Measurements from ENCODE around the gene ABO.
"Not testable (repeated sequence)": the region's sequence is repeated elsewhere in the genome, so short reads cannot be mapped to it uniquely, and the experiment has no call there.

ABO gene

GRCh38 chr9:133235549-133236222 is 39.3 kb downstream of the ABO start:
- no peaks in the 10 kb centered on the region for H3K36me3 Mint-ChIP-seq
- H3K4me3 Mint-ChIP-seq, result no peak overlapping the region
- peaks cover 37 to 66% of the 10 kb centered on the region in 2 donors for H3K27me3 Mint-ChIP-seq
- no peak overlapping the region for H3K27ac Mint-ChIP-seq
- no peaks in the 10 kb centered on the region for H3K9me3 Mint-ChIP-seq
- no peak for DNase-seq
- peaks cover 5 to 17% of the 10 kb centered on the region in 2 donors for H3K4me1 Mint-ChIP-seq
- no peak for ATAC-seq (replicated peaks)

DNA sequence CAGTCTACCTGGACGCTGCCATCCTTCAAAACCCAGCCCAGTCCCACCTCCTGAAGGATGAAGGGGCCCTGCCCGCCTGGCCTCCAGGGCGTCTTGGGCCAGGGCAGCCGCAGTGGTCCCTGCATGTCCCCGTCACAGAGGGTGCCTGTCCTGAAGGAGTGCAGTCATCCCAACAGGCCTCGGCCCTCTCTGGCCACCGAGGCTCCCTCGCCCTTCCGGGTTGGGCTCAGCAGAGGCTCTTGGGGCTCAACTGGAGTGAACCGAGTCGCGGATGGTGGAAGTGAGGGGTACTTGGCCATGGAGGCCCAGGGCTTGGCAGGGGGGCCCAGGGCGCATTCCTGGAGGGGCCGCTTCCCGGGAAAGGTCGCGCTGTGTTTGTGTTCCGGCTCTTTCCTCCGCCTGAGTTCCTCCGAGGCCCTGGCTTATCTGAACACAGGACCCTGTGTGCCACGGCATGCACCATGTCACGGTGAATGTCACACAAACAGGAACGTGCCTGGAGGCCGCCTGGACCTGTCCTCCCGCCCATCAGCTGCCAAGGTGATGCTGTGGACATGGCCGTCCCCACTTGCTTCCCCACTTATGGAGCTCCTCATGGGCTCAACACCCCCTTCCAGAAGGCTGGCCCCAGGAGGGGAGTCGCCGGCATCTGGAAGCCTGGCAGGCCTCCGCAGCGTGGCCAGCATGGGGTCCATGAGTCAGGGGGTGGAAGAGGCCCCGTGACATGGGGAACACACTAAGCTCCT is 40.3 kb downstream of the ABO start:
- H3K4me3 Mint-ChIP-seq, result no peak overlapping the region
- H3K9me3 Mint-ChIP-seq, result no peaks in the 10 kb centered on the region
- H3K27ac Mint-ChIP-seq, result no peak overlapping the region
- peaks cover 31 to 58% of the 10 kb centered on the region in 2 donors for H3K27me3 Mint-ChIP-seq
- no peak for ATAC-seq (replicated peaks)
- H3K36me3 Mint-ChIP-seq, result no peaks in the 10 kb centered on the region
- no peak for DNase-seq
- peaks cover 5 to 17% of the 10 kb centered on the region in 2 donors for H3K4me1 Mint-ChIP-seq

- no peaks in the 10 kb centered on the region for H3K36me3 Mint-ChIP-seq
- no peak overlapping the region for H3K27ac Mint-ChIP-seq
- DNase-seq (no peak), ATAC-seq (replicated peaks) (no peak)
- H3K9me3 Mint-ChIP-seq, result no peaks in the 10 kb centered on the region
- peaks cover 31 to 49% of the 10 kb centered on the region in 2 donors for H3K27me3 Mint-ChIP-seq
- peaks cover 2 to 11% of the 10 kb centered on the region in 2 donors for H3K4me1 Mint-ChIP-seq
- H3K4me3 Mint-ChIP-seq, result no peak overlapping the region
Observed at GRCh38 chr9:133233681-133234432, 41.1 kb downstream of the ABO start.

GRCh38 chr9:133231934-133232568 is 43.0 kb downstream of the ABO start:
- not testable (repeated sequence) for H3K4me1 Mint-ChIP-seq; H3K36me3 Mint-ChIP-seq; ATAC-seq (replicated peaks); H3K4me3 Mint-ChIP-seq; H3K9me3 Mint-ChIP-seq; H3K27ac Mint-ChIP-seq; DNase-seq
- peaks cover 14 to 32% of the 10 kb centered on the region in 2 donors for H3K27me3 Mint-ChIP-seq

DNA sequence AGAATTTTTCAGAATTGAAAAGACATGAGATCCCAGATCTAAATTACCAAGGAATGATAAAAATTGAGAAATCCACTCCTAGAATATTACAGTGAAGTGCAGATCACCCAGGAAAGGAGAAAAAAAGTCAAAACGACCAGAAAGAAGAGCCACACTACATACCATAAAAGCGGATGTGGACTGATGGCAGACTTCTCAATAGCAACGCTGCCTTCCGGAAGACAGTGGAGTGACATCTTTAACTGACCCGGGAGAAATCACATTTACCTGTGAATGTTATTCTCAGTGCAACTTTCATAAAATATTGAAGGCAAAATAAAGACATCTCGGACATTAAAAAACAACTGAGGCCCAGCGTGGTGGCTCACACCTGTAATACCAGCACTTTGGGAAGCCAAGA is 44.5 kb downstream of the ABO start:
- not testable (repeated sequence) for DNase-seq; H3K27ac Mint-ChIP-seq; H3K4me3 Mint-ChIP-seq; H3K36me3 Mint-ChIP-seq; H3K9me3 Mint-ChIP-seq; H3K4me1 Mint-ChIP-seq; ATAC-seq (replicated peaks)
- peaks cover 6 to 29% of the 10 kb centered on the region in 2 donors for H3K27me3 Mint-ChIP-seq

DNA sequence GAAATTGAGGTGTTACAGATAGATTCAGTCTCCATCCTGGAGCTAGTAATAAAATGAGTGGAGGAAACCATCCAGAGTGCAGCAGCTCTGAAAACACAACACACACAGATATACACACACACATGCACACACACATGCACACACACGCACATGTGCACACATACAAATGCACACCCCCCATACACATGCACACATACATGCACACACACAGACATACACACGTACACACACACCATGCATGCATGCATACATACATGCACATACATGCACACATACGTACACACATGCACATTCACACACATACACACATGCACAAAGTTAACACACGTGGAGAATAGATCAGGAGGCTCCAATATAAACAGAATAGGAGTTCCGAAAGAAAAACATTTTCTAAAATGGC is 44.9 kb downstream of the ABO start:
- H3K36me3 Mint-ChIP-seq, result no peaks in the 10 kb centered on the region
- no peak overlapping the region for H3K4me3 Mint-ChIP-seq

GRCh38 chr9:133228474-133229193 is 46.4 kb downstream of the ABO start:
- not testable (repeated sequence) for H3K9me3 Mint-ChIP-seq; H3K4me1 Mint-ChIP-seq; DNase-seq; H3K36me3 Mint-ChIP-seq; H3K27ac Mint-ChIP-seq; H3K4me3 Mint-ChIP-seq; ATAC-seq (replicated peaks)
- peaks cover 12 to 28% of the 10 kb centered on the region in 2 donors for H3K27me3 Mint-ChIP-seq

More for the DNA sequence above, 44.9 kb downstream of the ABO start:
- Mint-ChIP-seq H3K27me3 (peaks cover 6 to 31% of the 10 kb centered on the region in 2 donors), H3K27ac (no peak overlapping the region), H3K4me1 (no peaks in the 10 kb centered on the region), H3K9me3 (no peaks in the 10 kb centered on the region)
- no peak for DNase-seq
- no peak for ATAC-seq (replicated peaks)

GRCh38 chr9:133227996-133228395 is 47.0 kb downstream of the ABO start:
- not testable (repeated sequence) for DNase-seq; H3K4me3 Mint-ChIP-seq; H3K36me3 Mint-ChIP-seq; H3K27ac Mint-ChIP-seq; H3K4me1 Mint-ChIP-seq; H3K9me3 Mint-ChIP-seq; ATAC-seq (replicated peaks)
- H3K27me3 Mint-ChIP-seq, result peaks cover 18 to 34% of the 10 kb centered on the region in 2 donors

- DNase-seq (no peak), ATAC-seq (replicated peaks) (no peak)
- H3K4me1 Mint-ChIP-seq, result no peaks in the 10 kb centered on the region
- no peak overlapping the region for H3K4me3 Mint-ChIP-seq
- H3K27ac Mint-ChIP-seq, result no peak overlapping the region
- no peaks in the 10 kb centered on the region for H3K36me3 Mint-ChIP-seq
- H3K27me3 Mint-ChIP-seq, result peaks cover 21 to 37% of the 10 kb centered on the region in 2 donors
- no peaks in the 10 kb centered on the region for H3K9me3 Mint-ChIP-seq
Observed at GRCh38 chr9:133227242-133227860, 47.6 kb downstream of the ABO start.

DNA sequence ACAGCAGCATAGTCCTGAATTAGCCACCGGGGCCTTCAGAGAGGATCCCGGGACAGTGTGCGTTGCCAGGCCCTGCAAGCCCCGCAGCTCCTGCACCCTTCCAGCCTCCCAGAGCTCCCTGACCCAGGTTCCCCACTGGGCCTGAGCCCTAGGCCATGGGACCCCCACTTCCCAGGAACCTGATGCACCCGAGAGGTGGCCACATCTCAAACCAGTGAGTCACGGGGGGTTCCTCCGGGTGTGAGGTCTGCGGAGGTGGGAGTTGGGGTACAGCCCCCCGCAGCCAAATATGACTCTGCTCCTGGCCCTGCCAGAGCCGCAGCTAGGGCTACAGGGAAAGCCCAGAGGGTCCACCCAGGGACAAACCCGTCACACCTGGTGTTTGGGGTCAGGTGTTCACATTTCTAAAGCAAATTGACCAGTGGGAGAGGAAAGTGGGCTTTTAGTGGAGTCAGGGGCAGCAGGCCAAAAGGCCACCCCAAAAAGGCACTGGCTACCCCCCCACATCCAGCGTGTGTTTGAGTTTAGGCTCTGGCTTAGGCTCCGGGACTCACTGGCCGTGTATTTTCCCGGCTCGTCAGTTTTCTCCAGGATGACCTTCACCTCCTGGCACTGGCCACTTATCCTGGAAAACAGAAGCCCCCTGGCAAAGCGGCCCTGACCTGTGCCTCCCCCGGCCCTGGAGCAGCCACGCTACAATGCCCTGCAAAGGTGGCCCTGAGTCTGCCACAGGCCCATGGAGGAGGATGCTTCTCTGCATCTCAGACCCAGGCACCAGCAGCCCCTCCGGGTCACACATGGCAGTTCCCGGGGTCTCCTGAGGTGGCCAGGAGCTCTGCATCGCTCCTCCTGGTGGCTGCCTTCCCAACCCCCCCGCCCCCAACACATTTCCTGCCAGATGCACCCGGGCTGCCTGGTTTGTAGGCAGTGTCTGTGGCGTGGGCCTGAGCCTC is 48.5 kb downstream of the ABO start:
- Mint-ChIP-seq H3K27ac (no peak overlapping the region), H3K36me3 (no peaks in the 10 kb centered on the region), H3K27me3 (peaks cover 21 to 37% of the 10 kb centered on the region in 2 donors), H3K4me3 (no peak overlapping the region), H3K9me3 (no peaks in the 10 kb centered on the region), H3K4me1 (no peaks in the 10 kb centered on the region)
- no peak for ATAC-seq (replicated peaks)
- no peak for DNase-seq

DNA sequence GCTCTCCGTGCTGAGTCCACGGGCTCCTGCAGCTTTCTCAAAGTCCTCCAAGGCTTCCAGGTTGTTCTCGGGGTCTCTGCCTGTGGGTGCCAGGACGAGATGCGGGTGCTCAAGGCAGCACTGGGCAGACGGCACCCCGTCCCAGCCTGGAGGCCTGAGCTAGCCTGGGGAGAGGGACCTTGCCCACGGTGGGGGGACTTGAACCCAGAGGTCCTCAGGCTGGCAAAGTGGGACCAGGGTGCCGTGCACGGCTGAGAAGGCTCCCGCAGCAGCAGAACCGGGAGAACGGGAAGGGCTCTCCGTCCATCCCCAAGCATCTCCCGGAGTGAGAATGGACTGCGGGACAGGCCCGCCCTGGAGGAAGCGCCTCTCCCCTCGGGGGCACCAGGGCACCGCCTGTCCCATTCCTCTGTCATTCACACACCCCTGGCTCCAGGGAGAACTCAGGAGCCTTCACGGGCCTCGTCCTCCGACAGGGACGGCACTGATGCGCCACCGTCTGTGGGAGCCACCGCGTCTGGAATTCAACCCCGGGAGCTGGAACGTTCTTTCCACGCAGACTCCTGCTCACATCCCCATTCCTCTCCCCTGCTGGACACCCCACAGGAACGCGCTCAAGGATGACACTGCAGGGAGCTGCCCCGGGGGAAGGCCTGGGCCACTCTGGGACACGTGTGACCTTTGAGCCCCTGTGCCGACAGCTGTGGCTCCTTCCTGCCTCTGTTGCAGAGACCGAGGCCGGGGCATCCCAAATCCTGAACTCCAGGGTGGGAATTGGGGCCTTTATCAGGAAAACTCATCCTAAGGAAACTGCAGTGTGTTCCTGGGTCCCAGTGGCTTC is 49.6 kb downstream of the ABO start:
- DNase-seq (no peak), ATAC-seq (replicated peaks) (no peak)
- H3K36me3 Mint-ChIP-seq, result no peaks in the 10 kb centered on the region
- no peak overlapping the region for H3K27ac Mint-ChIP-seq
- no peak overlapping the region for H3K4me3 Mint-ChIP-seq
- H3K27me3 Mint-ChIP-seq, result peaks cover 25 to 41% of the 10 kb centered on the region in 2 donors
- no peaks in the 10 kb centered on the region for H3K4me1 Mint-ChIP-seq
- no peaks in the 10 kb centered on the region for H3K9me3 Mint-ChIP-seq

DNA sequence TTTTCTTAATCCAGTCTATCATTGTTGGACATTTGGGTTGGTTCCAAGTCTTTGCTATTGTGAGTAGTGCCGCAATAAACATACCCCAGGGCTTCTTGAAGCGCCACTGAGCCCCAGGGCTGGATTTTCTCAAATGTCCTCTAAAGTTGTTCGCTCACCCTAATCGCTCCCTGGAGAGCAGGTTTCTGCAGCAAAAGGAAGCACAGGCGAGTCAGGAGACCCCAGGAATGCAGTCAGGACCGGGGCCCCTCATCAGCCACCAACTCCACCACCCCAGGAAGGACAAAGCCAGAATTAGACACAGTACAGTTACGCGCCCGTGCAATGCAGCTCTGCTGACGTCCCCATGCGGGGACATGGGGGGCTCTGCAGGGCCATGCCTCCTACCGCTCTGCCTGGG is 50.2 kb downstream of the ABO start:
- ATAC-seq (replicated peaks) (no peak), DNase-seq (no peak)
- H3K4me3 Mint-ChIP-seq, result no peak overlapping the region
- no peaks in the 10 kb centered on the region for H3K9me3 Mint-ChIP-seq
- H3K27me3 Mint-ChIP-seq, result peaks cover 28 to 48% of the 10 kb centered on the region in 2 donors
- H3K4me1 Mint-ChIP-seq, result no peaks in the 10 kb centered on the region
- no peaks in the 10 kb centered on the region for H3K36me3 Mint-ChIP-seq
- no peak overlapping the region for H3K27ac Mint-ChIP-seq
